HL-60 (cell line): ENCODE results near the gene KIZ.

ENCODE experiments used
- POLR2AphosphoS5 ChIP-seq: IDR thresholded peaks from 2 replicates; pipeline ENCODE4 v1.6.1; 2012; ENCODE audit warnings: low read depth
- TF ChIP-seq, protein P1 (sequence below): IDR thresholded peaks from one replicate; pipeline ENCODE4 v1.5.1; 2011; ENCODE audit warnings: low read length, control low read depth, inconsistent platforms; ENCODE audit not compliant: insufficient read depth

GRCh38 chr20:21294755-21295154 lies 168.9 kb downstream of the KIZ start:
- TF ChIP-seq, protein P1, sequence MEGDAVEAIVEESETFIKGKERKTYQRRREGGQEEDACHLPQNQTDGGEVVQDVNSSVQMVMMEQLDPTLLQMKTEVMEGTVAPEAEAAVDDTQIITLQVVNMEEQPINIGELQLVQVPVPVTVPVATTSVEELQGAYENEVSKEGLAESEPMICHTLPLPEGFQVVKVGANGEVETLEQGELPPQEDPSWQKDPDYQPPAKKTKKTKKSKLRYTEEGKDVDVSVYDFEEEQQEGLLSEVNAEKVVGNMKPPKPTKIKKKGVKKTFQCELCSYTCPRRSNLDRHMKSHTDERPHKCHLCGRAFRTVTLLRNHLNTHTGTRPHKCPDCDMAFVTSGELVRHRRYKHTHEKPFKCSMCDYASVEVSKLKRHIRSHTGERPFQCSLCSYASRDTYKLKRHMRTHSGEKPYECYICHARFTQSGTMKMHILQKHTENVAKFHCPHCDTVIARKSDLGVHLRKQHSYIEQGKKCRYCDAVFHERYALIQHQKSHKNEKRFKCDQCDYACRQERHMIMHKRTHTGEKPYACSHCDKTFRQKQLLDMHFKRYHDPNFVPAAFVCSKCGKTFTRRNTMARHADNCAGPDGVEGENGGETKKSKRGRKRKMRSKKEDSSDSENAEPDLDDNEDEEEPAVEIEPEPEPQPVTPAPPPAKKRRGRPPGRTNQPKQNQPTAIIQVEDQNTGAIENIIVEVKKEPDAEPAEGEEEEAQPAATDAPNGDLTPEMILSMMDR, result no peak
- TF ChIP-seq POLR2AphosphoS5, result no peak
